MM.1S (cell line): ENCODE measurements around the gene RUNX2.

Experiments used
- EZH2 ChIP-seq: fragments of 300-600 bp; sonication (generic); optimal IDR thresholded peaks from 2 replicates; pipeline ENCODE3; 2017; ENCODE audit warnings: low read depth, mild to moderate bottlenecking, antibody characterized with exemption, low read length, mixed read lengths
- EZH2phosphoT487 ChIP-seq: fragments of 300-600 bp; sonication (generic); IDR thresholded peaks from 2 replicates; pipeline ENCODE4 v1.6.1; 2018; ENCODE audit warnings: antibody characterized with exemption, low read length
- TF ChIP-seq, protein P1 (sequence below): fragments of 300-600 bp; sonication (generic); IDR thresholded peaks from 2 replicates; pipeline ENCODE4 v1.5.1; 2016; ENCODE audit warnings: antibody characterized with exemption, low read length, mixed read lengths

DNA sequence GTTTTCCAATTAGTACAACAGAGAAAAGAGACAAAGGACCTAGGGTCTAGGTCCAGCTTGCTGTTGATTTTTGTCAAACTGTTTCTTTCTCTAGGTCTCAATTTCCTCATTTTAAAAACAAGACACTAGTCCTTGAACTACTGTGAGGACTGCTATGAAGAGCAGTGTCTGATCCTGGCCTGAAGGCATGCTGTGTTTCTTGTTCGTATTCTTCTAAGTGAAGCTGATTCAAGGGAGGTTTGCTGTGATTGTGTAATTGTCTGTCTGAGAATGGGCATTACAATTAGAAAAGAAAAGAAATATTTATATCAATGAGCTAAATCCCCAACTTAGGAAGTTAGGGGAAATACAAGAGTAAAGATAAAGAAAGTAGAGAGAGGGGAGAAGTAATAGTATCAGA lies 277.8 kb downstream of the RUNX2 start:
- TF ChIP-seq EZH2 (no peak), EZH2phosphoT487 (no peak)
- TF ChIP-seq, protein P1, sequence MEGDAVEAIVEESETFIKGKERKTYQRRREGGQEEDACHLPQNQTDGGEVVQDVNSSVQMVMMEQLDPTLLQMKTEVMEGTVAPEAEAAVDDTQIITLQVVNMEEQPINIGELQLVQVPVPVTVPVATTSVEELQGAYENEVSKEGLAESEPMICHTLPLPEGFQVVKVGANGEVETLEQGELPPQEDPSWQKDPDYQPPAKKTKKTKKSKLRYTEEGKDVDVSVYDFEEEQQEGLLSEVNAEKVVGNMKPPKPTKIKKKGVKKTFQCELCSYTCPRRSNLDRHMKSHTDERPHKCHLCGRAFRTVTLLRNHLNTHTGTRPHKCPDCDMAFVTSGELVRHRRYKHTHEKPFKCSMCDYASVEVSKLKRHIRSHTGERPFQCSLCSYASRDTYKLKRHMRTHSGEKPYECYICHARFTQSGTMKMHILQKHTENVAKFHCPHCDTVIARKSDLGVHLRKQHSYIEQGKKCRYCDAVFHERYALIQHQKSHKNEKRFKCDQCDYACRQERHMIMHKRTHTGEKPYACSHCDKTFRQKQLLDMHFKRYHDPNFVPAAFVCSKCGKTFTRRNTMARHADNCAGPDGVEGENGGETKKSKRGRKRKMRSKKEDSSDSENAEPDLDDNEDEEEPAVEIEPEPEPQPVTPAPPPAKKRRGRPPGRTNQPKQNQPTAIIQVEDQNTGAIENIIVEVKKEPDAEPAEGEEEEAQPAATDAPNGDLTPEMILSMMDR, result no peak
